H1 (cell line): ENCODE results near the gene ATP7B. TPM values are rescaled to one million over a fixed set of nuclear protein-coding genes. Genes with fewer than 3 reads are reported as not detected.

Experiments used
- SUZ12 ChIP-seq: fragments of 200-600 bp; sonication (generic); IDR thresholded peaks from 2 replicates; pipeline ENCODE4 v1.6.1; 2012; ENCODE audit warnings: mild to moderate bottlenecking, inconsistent platforms, low read length, moderate library complexity, mixed read lengths
- polyA plus RNA-seq, 7 experiments: library from polyadenylated mRNA; depleted of rRNA in 3 of 7; stranded (reverse) in 5 of 7; unstranded in 2 of 7; fragments of >200 nt in 5 of 7; fragments of 200-250 nt in 2 of 7; gene quantifications; 1 replicate in 5 of 7; 2 replicates in 1 of 7; 4 replicates in 1 of 7; pipeline versions ENCODE4 v1.2.1 to v1.2.3, GENCODE V29; 2011 to 2013; ENCODE audit warnings: missing spikeins in 2 of 7, mixed read lengths in 2 of 7
- total RNA-seq: library from RNA; stranded (reverse); fragmentation: NEBNext Ultra II Directional; extraction: Animal tissue kit (Norgen Biotek cat#: 25700); gene quantifications from 2 replicates; pipeline ENCODE4 v1.2.1, GENCODE V29; 2021
- TF ChIP-seq, protein P1 (sequence below): IDR thresholded peaks from 2 replicates; pipeline ENCODE4 v1.6.1; 2012; ENCODE audit warnings: inconsistent platforms
- TF ChIP-seq, protein P2 (sequence below), 3 experiments: IDR thresholded peaks; 1 replicate in 2 of 3; 2 replicates in 1 of 3; pipeline versions ENCODE4 v1.5.1 to v1.6.1; 2011; ENCODE audit warnings: low read length in 3 of 3, mild to moderate bottlenecking in 3 of 3, inconsistent platforms in 2 of 3, low read depth in 1 of 3, moderate library complexity in 1 of 3; ENCODE audit not compliant: insufficient read depth in 1 of 3; ENCODE audit errors: control extremely low read depth in 1 of 3

The ATP7B gene
- total and polyA plus RNA-seq, 2 of the 8 experiments (the other 6 are each of a cell fraction or from before 2014, with no cell fraction given): 4.1 to 9.2 TPM

DNA sequence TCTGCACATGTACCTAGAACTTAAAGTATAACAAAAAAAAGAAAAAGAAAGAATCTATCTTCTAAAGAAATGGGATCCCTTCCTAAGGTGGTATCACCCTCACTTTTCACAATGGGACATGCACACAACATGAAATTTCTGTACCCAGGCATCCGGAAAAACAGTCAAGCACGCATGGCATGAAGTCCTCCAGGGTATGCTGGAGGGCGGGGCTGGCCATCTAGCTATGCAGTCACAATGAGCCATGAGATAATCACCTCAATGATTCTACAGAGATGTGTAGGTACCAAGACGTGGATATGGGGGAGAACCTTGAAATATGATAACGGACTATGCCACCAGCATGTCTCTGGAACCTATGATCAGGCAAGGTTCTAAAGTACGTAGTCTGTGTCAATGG, 79.6 kb downstream of the ATP7B start (continued):
- no peak for TF ChIP-seq SUZ12
- TF ChIP-seq, protein P1, sequence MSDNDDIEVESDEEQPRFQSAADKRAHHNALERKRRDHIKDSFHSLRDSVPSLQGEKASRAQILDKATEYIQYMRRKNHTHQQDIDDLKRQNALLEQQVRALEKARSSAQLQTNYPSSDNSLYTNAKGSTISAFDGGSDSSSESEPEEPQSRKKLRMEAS: no peak
- TF ChIP-seq, protein P2, sequence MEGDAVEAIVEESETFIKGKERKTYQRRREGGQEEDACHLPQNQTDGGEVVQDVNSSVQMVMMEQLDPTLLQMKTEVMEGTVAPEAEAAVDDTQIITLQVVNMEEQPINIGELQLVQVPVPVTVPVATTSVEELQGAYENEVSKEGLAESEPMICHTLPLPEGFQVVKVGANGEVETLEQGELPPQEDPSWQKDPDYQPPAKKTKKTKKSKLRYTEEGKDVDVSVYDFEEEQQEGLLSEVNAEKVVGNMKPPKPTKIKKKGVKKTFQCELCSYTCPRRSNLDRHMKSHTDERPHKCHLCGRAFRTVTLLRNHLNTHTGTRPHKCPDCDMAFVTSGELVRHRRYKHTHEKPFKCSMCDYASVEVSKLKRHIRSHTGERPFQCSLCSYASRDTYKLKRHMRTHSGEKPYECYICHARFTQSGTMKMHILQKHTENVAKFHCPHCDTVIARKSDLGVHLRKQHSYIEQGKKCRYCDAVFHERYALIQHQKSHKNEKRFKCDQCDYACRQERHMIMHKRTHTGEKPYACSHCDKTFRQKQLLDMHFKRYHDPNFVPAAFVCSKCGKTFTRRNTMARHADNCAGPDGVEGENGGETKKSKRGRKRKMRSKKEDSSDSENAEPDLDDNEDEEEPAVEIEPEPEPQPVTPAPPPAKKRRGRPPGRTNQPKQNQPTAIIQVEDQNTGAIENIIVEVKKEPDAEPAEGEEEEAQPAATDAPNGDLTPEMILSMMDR (IDR thresholded peaks at IDR 0.05; ENCODE audit: control extremely low read depth in 1 of 3, insufficient read depth in 1 of 3, low read depth in 1 of 3, low read length in 3 of 3): no peak
